NCI-H748 treated with DMSO at 0.1 percent for 48 hours (cell line): Measurements from ENCODE around the gene CYP4F12.

Experiments used
- DNase-seq: peaks from one replicate; lab custom pipeline; 2025; lab: John Stamatoyannopoulos, UW

Gene CYP4F12

GRCh38 chr19:15714638-15715037 lies 41.8 kb downstream of the CYP4F12 start:
- no peak for DNase-seq

DNA sequence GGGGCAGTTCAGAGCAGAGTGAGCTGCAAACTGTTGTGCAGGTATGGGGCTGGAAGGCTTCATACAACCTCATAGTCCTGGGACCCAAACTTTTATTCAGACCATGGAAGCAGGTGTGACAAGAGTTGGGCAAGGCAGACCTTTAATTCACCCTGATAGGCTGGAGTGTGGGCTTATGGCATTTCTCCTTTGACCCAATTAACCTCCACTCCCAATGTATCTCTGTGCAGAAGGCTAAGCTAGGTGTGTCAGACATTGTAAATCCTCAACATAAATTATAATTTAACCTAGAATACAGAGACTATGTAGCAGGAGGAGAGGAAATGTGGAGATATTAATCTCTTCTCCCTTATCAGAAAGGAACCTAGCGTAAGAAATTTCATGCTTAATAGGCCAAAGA lies 42.8 kb downstream of the CYP4F12 start:
- no peak for DNase-seq

DNA sequence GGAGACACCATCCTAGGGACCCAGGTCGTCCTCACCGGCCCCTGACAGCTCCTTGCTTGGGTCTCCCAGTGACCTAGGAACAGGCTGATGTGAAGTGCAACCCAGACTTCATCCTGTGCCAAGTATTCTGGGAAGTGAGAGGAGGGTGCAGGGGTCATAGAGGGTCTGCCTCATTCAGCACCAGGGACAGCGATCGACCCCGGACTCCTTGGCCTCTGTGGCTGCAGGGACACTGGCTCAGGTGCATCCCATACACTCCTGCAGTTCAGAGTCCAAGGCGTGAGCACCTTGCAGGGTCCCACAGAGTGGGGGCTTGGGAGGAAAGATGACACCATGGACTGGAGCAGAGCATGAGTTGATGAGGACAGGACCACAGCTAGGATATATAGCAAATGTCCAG lies 44.9 kb downstream of the CYP4F12 start:
- DNase-seq = no peak

DNA sequence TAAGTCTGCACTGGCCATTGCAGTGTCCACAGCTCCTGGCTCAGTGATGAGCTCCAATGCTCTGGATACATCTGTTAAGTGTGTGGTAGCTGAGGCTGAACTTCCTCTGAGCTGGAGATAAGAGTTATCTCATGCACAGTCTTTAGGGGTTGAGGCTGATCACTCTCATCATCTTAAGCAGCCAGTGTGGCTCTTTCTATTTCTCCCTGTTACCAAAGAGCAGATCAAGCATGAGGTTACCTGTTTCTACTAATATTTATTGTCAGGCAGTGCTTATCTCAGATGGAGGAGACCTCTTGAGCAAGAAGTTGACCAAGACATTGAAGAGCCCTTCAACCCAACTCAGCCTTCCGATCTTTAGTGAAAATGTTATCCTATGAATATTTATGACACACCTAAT lies 48.4 kb downstream of the CYP4F12 start:
- DNase-seq = no peak

DNA sequence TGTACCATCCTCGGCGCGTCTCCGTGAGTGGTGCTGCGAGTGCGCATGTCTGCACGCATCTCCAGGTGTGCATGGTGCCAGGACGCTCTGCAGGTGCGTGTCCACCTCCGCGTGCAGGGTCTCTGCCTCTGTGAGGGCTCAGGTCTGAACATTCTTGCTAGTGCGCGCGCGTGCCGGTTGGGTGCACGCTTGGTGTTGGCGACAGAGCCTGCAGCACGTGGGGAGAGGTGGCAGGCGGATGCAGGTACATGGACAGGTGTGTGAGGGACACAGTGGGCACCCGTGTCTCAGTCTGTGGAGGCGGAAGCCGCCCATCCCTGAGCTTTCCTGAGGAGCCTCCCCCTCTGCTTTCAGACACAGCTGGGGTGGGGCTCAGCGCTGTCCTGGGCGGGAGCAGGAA lies 50.1 kb downstream of the CYP4F12 start:
- DNase-seq = no peak

DNA sequence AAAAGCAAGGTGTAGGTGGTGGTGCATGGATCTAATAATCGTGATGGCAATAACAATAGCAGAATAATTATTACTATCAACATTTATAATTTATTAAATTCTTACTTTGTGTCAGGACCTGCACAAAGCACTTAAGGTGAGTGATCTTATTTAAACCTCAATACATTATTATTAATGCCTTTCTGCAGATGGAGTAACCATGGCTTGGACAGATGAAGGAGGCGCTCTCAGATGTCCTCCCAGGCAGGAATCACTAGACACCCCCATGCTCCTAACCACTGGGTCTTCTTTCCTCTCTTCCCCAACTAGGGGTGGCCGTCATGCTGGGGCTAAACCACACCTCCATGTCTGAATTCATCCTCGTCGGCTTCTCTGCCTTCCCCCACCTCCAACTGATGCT lies 54.8 kb downstream of the CYP4F12 start, which contains the start of gene OR10H2:
TSS of gene OR10H2 (plus strand) at position 301 of the 400 bp plus-strand sequence. CDS start at position 321, 20 bp downstream.
- DNase-seq = no peak

DNA sequence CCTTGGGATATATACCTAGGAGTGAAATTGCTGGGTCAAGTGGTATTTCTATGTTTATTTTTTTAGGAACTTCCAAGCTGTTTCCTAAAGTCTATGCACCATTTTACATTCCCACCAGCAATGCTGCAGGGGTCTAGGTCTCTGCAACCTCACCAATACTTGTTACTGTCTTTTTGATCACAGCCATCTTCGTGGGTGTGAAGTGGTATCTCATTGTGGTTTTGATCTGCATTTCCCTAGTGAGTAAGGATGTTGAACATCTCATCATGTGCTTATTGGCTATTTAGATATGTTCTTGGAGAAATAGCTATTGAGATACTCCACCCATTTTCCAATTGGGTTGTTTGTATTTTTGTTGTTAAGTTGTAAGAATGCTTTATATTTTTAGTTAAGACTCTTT lies 57.7 kb downstream of the CYP4F12 start:
- DNase-seq = no peak

GRCh38 chr19:15732388-15732787 lies 59.5 kb downstream of the CYP4F12 start:
- no peak for DNase-seq

- DNase-seq = no peak
These were observed 61.0 kb downstream of the CYP4F12 start for GRCh38 chr19:15733895-15734294.

GRCh38 chr19:15737722-15738121 lies 64.8 kb downstream of the CYP4F12 start, which contains the start of gene OR10H3:
TSS of gene OR10H3 (plus strand) at chr19:15737985. CDS start at chr19:15741393, 3,408 bp downstream.
- no peak for DNase-seq

DNA sequence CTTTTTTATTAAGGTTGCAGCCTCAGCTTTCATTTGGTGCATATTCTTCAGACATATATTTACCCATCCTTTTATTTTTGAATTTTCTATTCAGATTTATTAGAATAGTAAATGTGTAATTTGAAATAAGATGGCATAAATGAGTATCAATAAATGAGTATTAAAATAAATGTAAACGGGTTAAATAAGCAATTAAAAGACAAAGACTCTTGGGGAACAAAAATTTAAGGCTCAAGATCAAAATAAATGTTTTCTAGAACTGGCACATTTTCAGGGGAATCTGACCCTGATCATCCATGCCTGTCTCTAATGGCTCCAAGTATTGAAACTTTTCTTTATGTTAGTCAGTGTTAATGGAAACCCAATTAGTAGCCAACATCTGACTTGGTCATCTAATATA lies 67.9 kb downstream of the CYP4F12 start:
- no peak for DNase-seq
